Measurements from ENCODE around the gene POLA2. TPM values are rescaled to one million over a fixed set of nuclear protein-coding genes. Genes with fewer than 3 reads are reported as not detected.

POLA2 gene
- total RNA-seq, 2 experiments from 2014 or later = 62.9 to 66.9 TPM

Other genes with a start within 250 kb of the POLA2 start
- 100 to 1,000 TPM; 104 to 109 TPM for gene ARL2, start 247.8 kb upstream of the POLA2 start, total RNA-seq
- gene SNX15, start 234.5 kb upstream of the POLA2 start, total RNA-seq = 10 to 100 TPM; 15.4 to 15.9 TPM
- gene SAC3D1, start 220.8 kb upstream of the POLA2 start, total RNA-seq = 10 to 100 TPM; 14.2 to 14.7 TPM
- gene NAALADL1, start 203.4 kb upstream of the POLA2 start, total RNA-seq = 10 to 100 TPM; 13.8 to 15.2 TPM
- 100 to 1,000 TPM; 111 to 112 TPM for gene CDCA5, start 177.9 kb upstream of the POLA2 start, total RNA-seq
- 10 to 100 TPM; 28.3 to 31.3 TPM for gene ZFPL1, start 177.7 kb upstream of the POLA2 start, total RNA-seq
- 10 to 100 TPM; 97.1 to 99.2 TPM for gene VPS51, start 165.7 kb upstream of the POLA2 start, total RNA-seq
- 10 to 100 TPM; 19.2 to 21.0 TPM for gene TM7SF2, start 150.1 kb upstream of the POLA2 start, total RNA-seq
- 1 to 10 TPM; 9.3 to 9.7 TPM for gene ZNHIT2, start 144.3 kb upstream of the POLA2 start, total RNA-seq
- gene FAU, start 139.8 kb upstream of the POLA2 start, total RNA-seq = 1,000 to 10,000 TPM; 1,138 to 1,149 TPM
- 10 to 100 TPM; 48.5 to 52.5 TPM for gene MRPL49, start 139.6 kb upstream of the POLA2 start, total RNA-seq
- gene SYVN1, start 127.4 kb upstream of the POLA2 start, total RNA-seq = 10 to 100 TPM; 24.5 to 26.2 TPM
- not detected for gene SPDYC, start 91.7 kb upstream of the POLA2 start, total RNA-seq
- 100 to 1,000 TPM; 111 to 116 TPM for gene CAPN1, start 80.0 kb upstream of the POLA2 start, total RNA-seq
- gene CDC42EP2, start 52.9 kb downstream of the POLA2 start, total RNA-seq = under 1 TPM in 1 of 2 experiments, not detected in 1; 0.26 TPM
- 10 to 100 TPM; 68.7 to 71.6 TPM for gene DPF2, start 71.9 kb downstream of the POLA2 start, total RNA-seq
- under 1 TPM; 0.73 to 1.00 TPM for gene TIGD3, start 92.8 kb downstream of the POLA2 start, total RNA-seq
- 10 to 100 TPM; 14.4 to 16.1 TPM for gene SLC25A45, start 120.7 kb downstream of the POLA2 start, total RNA-seq
- gene FRMD8, start 124.7 kb downstream of the POLA2 start, total RNA-seq = 10 to 100 TPM; 34.7 to 37.9 TPM
- 100 to 1,000 TPM; 593 to 683 TPM for gene NEAT1, start 160.8 kb downstream of the POLA2 start, total RNA-seq
- 1,000 to 10,000 TPM; 8,046 to 8,888 TPM for gene MALAT1, start 237.1 kb downstream of the POLA2 start, total RNA-seq

Measured in activated CD4-positive, alpha-beta memory T cell treated with anti-CD3 and anti-CD28 coated beads for 36 hours (primary cell).